Activated naive CD4-positive, alpha-beta T cell treated with anti-CD3 and anti-CD28 coated beads, Interleukin-2, amount 50 U/mL, for 24 hours (primary cell): Measurements from ENCODE around the gene CRB2.
"Not testable (repeated sequence)": the region's sequence is repeated elsewhere in the genome, so short reads cannot be mapped to it uniquely, and the experiment has no call there.

Experiments used
- H3K27ac Mint-ChIP-seq: one replicate; pipeline ENCODE4 v1.8.0; 2021; ENCODE audit warnings: mild to moderate bottlenecking, mixed read lengths
- H3K27me3 Mint-ChIP-seq: one replicate; pipeline ENCODE4 v1.8.0; 2021; ENCODE audit warnings: mixed read lengths
- H3K36me3 Mint-ChIP-seq: one replicate; pipeline ENCODE4 v1.8.0; 2021; ENCODE audit warnings: mixed read lengths
- H3K4me1 Mint-ChIP-seq: one replicate; pipeline ENCODE4 v1.8.0; 2021; ENCODE audit warnings: mixed read lengths
- H3K4me3 Mint-ChIP-seq: one replicate; pipeline ENCODE4 v1.8.0; 2021; ENCODE audit warnings: mild to moderate bottlenecking, mixed read lengths
- H3K9me3 Mint-ChIP-seq: one replicate; pipeline ENCODE4 v1.8.0; 2021; ENCODE audit warnings: mixed read lengths

Gene CRB2

DNA sequence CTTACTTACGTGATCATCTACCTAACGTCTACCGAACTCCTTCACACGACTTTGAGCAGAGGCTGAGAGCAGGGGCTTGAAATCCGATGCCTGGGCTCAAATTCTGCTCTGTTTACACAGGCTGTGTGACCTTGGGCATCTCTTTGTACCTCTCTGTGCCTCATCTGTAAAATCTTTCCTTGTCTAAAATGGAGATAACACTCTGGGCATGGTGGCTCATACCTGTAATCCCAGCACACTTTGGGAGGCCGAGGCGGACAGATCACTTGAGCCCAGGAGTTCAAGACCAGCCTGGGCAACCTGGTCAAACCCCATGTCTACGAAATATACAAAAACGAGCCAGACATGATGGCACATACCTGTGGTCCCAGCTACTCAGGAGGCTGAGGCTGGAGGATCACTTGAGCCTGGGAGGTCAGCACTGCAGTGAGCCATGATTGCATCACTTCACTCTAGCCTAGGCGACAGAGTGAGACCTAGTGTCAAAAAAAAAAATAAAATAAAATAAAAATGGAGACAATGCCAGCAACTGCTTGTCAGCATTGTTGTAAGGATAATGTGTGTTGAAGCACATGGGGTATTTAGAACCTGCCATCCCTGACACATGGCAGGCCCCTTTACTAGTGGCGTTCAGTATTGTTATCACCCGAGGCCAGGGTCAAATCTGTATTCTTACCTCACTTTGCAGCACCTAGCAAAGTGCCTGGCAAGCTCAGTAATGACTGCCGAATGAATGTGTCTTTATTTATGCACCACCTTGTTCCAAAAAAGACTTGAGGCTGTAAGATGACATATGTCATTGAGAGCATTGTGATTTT is 32.6 kb upstream of the CRB2 start:
- peaks cover 44% of the 10 kb centered on the region for H3K4me1 Mint-ChIP-seq
- peak overlapping the region; percentile 64 for H3K4me3 Mint-ChIP-seq
- H3K27ac Mint-ChIP-seq, result peak overlapping the region; percentile 98
- no peaks in the 10 kb centered on the region for H3K36me3 Mint-ChIP-seq
- no peaks in the 10 kb centered on the region for H3K9me3 Mint-ChIP-seq
- no peaks in the 10 kb centered on the region for H3K27me3 Mint-ChIP-seq

DNA sequence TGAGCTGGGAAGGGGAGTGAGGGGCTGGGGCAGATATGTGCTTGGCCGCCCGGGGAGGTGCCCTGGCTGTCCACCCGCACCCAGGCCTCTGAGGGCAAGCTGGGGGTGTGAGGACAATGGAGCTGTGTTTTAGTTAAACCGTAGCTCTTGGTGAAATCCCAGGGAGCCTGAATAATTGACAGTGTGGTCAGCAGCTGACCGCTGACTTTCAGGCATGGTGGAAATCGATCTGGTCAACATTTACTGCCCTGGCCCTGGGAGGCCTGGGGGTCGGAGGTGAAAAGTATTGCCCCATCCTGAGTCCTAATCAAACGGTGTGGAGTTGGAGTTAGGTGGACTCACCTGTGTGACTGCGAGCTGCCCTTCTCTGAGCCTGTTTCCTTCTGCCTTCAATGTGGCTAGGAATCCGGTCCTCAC is 31.2 kb upstream of the CRB2 start:
- Mint-ChIP-seq H3K4me3 (no peak overlapping the region), H3K9me3 (no peaks in the 10 kb centered on the region), H3K27ac (peak overlapping the region; percentile 89), H3K36me3 (no peaks in the 10 kb centered on the region), H3K4me1 (peaks cover 47% of the 10 kb centered on the region), H3K27me3 (no peaks in the 10 kb centered on the region)

DNA sequence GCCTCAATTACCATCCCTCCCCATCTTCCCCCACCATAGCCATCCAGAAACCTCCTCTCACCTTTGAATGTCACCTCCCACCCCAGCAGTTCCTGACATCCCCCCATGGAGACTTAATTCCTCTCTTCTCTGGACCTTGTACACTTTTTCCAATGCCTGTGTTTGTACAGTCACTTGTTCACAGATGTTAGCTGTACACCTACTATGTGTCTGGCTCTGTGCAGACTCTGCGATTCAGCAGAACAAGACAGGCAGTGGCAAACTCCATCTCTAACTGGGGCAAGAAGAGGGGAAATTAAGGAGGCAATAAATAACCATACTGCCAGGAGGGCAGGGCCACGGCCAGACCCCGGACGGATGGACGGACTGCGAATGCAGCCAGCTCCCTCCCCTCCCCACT is 29.8 kb upstream of the CRB2 start:
- H3K9me3 Mint-ChIP-seq, result no peaks in the 10 kb centered on the region
- H3K36me3 Mint-ChIP-seq, result no peaks in the 10 kb centered on the region
- H3K4me1 Mint-ChIP-seq, result peaks cover 42% of the 10 kb centered on the region
- no peaks in the 10 kb centered on the region for H3K27me3 Mint-ChIP-seq
- H3K27ac Mint-ChIP-seq, result no peak overlapping the region
- no peak overlapping the region for H3K4me3 Mint-ChIP-seq

DNA sequence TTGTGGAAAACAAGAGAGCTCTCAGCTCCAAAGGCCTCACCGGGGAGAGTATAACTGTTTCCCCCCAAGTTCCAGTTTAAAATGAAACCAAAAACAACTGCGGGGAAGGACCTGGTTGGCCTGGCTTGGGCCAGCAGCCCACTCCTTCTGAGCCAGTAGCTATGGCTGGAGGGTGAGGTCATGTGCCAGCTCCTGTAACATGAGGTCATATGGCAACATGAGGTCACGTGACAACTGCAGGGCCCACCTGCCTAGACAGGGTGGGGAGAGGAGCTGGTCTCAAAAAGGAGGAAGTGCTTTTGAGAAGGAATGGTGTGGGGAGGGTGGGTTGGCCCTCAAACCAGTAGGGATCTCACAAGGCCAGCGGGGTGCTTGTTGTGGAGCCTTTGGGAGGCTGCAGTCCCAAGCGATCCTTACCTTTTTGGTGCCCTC is 29.3 kb upstream of the CRB2 start:
- Mint-ChIP-seq H3K4me3 (no peak overlapping the region), H3K9me3 (no peaks in the 10 kb centered on the region), H3K27me3 (no peaks in the 10 kb centered on the region), H3K4me1 (peaks cover 37% of the 10 kb centered on the region), H3K27ac (no peak overlapping the region), H3K36me3 (no peaks in the 10 kb centered on the region)

DNA sequence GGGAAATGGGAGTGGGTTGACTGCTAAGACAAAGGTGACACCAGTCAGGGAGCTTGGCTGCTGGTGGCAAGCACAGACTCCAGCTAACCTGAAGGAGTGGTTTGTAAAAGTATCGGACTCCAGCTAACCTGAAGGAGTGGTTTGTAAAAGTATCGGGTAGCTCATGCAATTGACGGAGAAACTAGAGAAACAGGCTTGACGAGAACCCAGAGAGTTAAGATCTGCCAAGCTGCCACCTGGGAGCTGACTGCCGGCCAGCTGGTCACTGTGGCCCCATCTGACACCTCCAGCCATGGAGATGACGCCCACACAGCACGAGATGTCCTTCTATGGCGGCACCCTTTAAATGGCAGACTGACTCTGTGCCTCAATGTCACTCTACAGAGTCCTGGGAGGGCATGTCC is 28.3 kb upstream of the CRB2 start:
- H3K4me1 Mint-ChIP-seq, result peaks cover 27% of the 10 kb centered on the region
- H3K27me3 Mint-ChIP-seq, result no peaks in the 10 kb centered on the region
- no peaks in the 10 kb centered on the region for H3K36me3 Mint-ChIP-seq
- H3K9me3 Mint-ChIP-seq, result no peaks in the 10 kb centered on the region
- H3K4me3 Mint-ChIP-seq, result no peak overlapping the region
- H3K27ac Mint-ChIP-seq, result peak overlapping the region; percentile 44

DNA sequence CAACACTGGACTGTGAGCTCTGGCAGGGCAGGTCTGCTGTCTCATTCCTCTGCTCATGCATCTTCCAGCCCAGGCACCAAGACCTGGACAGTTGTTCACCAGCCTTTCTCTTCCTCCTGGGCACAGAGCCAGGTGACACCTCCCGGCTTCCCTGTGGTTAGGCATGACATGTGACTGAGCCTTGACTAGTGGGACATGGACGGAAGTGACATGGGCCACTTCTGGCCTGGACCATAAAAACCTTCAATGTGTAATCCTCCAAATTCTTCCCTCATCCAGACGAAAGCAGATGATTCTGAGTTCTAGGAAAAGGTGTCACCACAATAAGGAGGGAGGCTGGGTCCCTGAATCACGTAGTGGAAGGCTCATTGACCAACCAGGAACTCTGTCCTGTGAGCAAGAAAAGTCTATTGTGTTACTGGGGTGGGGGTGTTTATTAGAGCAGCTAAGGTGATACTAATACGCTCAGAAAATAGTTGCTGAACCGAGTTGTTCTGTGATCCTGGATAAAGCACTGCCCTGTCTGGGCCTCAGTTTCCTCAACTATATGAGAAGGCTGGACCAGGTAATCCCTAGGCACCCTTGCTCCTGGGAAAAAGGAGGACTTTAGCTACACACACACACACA is 26.6 kb upstream of the CRB2 start:
- H3K27me3 Mint-ChIP-seq, result no peaks in the 10 kb centered on the region
- peaks cover 19% of the 10 kb centered on the region for H3K4me1 Mint-ChIP-seq
- no peak overlapping the region for H3K4me3 Mint-ChIP-seq
- no peak overlapping the region for H3K27ac Mint-ChIP-seq
- H3K36me3 Mint-ChIP-seq, result no peaks in the 10 kb centered on the region
- H3K9me3 Mint-ChIP-seq, result no peaks in the 10 kb centered on the region

DNA sequence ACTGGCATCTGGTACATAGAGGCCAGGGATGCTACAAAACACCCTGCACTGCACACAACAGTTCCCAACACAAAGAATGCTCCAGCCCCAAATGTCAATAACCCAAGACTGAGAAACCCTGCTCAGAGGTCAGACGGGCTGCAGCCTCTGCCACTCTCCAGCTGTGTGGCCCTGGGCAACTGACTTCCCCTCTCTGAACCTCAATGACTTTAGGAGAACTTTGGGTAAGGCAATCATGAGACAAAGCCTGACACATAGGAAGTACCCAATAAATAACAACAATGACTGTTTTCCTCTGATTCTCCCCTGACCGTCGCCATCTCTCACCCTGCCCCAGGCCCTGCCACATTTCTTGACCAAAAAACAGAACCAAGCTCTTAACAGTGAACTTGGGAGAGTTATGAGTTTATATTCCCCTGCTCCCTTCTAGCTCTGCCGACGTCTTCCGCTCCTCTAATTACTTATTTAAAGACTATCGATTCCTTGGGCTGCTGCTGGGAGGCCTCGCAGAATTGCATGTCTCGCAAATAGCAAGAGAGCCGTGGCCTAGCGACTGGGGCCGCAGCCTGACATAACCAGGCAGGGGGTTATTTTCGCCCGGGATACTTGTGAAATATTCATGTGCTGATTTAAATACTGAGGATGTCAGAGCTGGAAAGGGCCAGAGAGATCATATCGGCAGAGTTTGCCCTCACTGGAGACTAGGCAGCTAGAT is 24.5 kb upstream of the CRB2 start:
- Mint-ChIP-seq H3K4me1 (peaks cover 10% of the 10 kb centered on the region), H3K4me3 (no peak overlapping the region), H3K27ac (no peak overlapping the region), H3K36me3 (no peaks in the 10 kb centered on the region), H3K9me3 (no peaks in the 10 kb centered on the region), H3K27me3 (no peaks in the 10 kb centered on the region)

DNA sequence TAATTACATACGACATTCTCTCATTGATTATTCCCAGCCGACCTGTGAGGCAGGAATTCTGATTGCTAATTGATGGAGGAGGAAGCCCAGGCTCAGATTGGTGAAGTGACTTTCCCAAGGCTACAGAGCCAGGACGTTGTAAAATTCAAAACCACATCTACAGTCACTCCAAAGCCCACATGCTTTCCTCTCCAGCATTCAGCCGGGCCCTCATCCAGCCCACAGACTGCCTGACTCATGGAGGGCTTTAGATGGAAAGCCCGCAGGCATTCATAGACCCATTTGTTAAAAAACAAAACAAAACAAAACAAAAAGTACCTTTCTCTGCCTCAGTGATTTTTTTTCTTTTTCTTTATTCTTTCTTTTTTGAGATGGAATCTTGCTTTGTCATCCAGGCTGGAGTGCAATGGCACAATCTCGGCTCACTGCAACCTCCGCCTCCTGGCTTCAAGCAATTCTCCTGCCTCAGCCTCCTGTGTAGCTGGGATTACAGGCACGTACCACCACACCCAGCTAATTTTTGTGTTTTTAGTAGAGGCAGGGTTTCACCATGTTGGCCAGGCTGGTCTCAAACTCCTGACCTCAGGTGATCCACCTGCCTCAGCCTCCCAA is 22.8 kb upstream of the CRB2 start:
- not testable (repeated sequence) for H3K36me3 Mint-ChIP-seq, H3K4me3 Mint-ChIP-seq, H3K27me3 Mint-ChIP-seq, H3K9me3 Mint-ChIP-seq
- peak overlapping the region; percentile 73 for H3K27ac Mint-ChIP-seq
- H3K4me1 Mint-ChIP-seq, result peaks cover 12% of the 10 kb centered on the region

DNA sequence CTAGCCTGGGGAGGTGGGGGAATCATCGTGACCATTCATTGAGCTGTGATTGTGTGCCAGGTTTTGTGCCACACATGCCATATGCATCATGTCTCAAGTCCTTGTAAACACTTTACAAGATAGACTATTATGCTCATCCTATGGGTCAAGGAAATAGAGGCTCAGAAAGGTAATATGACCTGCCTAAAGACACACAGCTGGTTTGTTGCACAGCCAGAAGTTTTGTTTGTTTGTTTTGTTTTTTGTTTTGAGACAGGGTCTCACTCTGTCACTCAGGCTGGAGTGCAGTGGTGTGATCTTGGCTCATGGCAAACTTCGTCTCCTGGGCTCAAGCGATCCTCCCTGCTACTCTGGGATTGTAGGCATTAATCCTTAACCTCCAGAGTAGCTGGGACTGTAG is 21.4 kb upstream of the CRB2 start:
- no peak overlapping the region for H3K27ac Mint-ChIP-seq
- no peak overlapping the region for H3K4me3 Mint-ChIP-seq
- peaks cover 23% of the 10 kb centered on the region for H3K4me1 Mint-ChIP-seq
- H3K27me3 Mint-ChIP-seq, result no peaks in the 10 kb centered on the region
- no peaks in the 10 kb centered on the region for H3K36me3 Mint-ChIP-seq
- no peaks in the 10 kb centered on the region for H3K9me3 Mint-ChIP-seq

DNA sequence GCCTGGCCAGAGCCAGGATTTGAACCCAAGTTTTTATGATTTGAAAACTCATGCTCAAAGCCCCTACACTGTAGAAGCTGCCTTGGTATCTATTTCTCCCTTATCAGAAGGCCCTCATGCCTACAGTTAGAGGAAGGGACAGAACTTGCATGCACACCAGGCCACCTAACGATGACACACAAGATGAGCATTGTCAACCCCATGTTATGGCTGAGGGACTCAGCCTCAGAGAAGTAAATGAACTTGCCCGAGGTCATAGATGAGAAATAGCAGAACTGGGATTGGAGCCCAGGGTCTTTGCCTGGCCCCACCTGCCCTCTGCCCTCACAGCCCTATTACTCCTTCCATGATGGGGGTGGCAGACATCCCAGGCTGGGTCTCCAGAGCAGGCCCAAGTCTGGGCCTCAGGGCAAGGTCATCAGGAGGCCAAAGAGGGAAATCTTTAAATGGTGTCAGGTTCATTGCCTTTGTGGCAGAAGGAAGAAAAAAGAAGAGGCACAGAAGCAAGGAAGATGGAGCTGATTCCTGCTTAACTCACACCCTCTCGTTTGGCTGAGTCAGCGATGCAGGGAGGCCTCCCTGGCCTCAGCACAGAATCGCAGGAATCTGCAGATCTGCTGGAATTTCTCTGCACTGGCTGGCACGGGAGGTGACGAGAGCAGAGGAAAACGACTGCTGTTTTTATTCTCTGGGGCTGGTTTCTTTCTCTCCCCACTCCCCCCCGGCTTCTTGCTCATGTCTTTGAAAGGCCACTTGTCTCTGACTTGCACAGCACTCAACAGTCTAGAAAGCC is 20.6 kb upstream of the CRB2 start:
- peaks cover 30% of the 10 kb centered on the region for H3K4me1 Mint-ChIP-seq
- no peak overlapping the region for H3K27ac Mint-ChIP-seq
- H3K36me3 Mint-ChIP-seq, result no peaks in the 10 kb centered on the region
- H3K9me3 Mint-ChIP-seq, result no peaks in the 10 kb centered on the region
- no peak overlapping the region for H3K4me3 Mint-ChIP-seq
- H3K27me3 Mint-ChIP-seq, result no peaks in the 10 kb centered on the region

DNA sequence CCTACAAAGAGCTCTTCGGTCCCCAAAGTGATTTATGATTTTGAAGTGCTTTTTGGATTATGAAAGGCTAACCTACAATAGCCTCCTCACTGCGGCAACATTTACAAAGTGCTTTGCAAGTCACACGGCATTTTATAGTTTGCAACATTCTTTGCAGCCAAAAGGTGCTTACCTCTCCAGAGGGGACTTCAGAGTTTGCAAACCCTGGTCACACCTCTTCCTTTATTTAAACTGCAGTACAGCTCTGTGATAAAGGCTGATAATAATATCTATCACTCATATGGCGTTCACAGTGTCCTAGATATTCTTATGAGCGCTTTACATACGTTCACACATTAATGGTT is 20.0 kb upstream of the CRB2 start:
- peaks cover 36% of the 10 kb centered on the region for H3K4me1 Mint-ChIP-seq
- H3K9me3 Mint-ChIP-seq, result no peaks in the 10 kb centered on the region
- no peaks in the 10 kb centered on the region for H3K36me3 Mint-ChIP-seq

DNA sequence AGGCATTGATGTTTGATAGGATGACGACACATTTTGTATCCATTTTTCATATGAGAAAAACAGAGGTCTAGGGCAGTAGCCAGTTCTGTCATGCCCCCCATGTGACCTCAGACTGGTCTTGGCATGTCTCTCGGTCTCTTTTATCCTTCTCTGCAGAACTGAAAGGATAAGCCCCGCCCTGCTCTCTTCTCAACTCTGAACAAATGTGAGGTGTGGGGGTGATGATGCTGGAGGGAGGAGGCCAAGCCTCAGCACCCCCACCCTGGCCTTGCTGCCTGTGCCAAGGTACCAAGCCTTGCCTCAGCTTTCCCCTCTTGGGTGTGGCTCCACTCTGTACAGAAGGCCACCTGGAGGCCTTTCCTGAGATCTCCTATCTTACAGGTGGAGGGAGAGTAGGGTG is 19.5 kb upstream of the CRB2 start:
- Mint-ChIP-seq H3K4me1 (peaks cover 41% of the 10 kb centered on the region), H3K36me3 (no peaks in the 10 kb centered on the region), H3K4me3 (no peak overlapping the region), H3K27me3 (no peaks in the 10 kb centered on the region), H3K9me3 (no peaks in the 10 kb centered on the region), H3K27ac (no peak overlapping the region)

More for the DNA sequence above, 20.0 kb upstream of the CRB2 start:
- no peaks in the 10 kb centered on the region for H3K27me3 Mint-ChIP-seq
- no peak overlapping the region for H3K27ac Mint-ChIP-seq
- no peak overlapping the region for H3K4me3 Mint-ChIP-seq

DNA sequence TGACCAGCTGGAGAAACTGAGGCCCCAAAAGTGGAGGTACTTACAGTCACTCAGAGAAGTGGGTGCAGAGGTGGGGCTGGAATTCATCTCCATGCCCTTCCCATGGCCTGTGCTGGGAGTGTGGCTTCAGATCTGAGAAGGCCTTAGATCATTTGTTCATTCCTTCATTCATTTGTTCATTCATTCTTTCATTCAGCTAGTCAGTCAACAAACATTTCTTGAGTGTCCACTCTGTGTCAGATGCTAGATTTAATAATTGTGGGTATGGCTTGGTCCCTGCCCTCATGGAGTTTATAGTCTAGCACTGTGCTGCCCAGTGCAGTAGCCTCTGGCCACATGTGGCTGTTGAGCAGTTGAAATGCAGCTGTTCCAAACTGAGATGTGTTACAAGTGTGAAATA is 19.0 kb upstream of the CRB2 start:
- Mint-ChIP-seq H3K27ac (no peak overlapping the region), H3K4me3 (no peak overlapping the region), H3K4me1 (peaks cover 46% of the 10 kb centered on the region), H3K36me3 (no peaks in the 10 kb centered on the region), H3K9me3 (no peaks in the 10 kb centered on the region), H3K27me3 (no peaks in the 10 kb centered on the region)

DNA sequence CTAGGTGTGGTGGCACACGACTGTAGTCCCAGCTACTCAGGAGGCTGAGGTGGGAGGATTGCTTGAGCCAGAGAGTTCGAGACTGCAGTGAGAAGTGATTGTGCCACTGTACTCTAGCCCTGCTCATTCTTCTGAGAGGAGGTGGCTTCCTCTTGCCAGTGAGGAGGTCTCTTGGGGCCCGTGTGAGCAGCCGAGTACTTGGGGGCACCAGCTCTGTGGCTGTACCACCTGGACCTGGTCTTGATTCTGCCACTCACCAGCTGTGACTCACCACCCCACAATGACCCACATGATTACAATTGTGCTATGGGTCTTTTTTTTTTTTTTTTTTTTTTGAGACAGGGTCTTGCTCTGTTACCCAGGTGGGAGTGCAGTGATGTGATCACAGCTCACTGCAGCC is 18.0 kb upstream of the CRB2 start:
- Mint-ChIP-seq H3K27me3 (no peaks in the 10 kb centered on the region), H3K36me3 (no peaks in the 10 kb centered on the region), H3K4me1 (peaks cover 44% of the 10 kb centered on the region), H3K4me3 (no peak overlapping the region), H3K9me3 (no peaks in the 10 kb centered on the region), H3K27ac (no peak overlapping the region)
